Activated naive CD4-positive, alpha-beta T cell (primary cell): ENCODE results near the gene DMXL2.
"Not testable (repeated sequence)": the region's sequence is repeated elsewhere in the genome, so short reads cannot be mapped to it uniquely, and the experiment has no call there.

Experiments used
- DNase-seq, 4 experiments: peaks; one replicate each; lab custom pipeline; 2025; lab: John Stamatoyannopoulos, UW

Gene DMXL2

DNA sequence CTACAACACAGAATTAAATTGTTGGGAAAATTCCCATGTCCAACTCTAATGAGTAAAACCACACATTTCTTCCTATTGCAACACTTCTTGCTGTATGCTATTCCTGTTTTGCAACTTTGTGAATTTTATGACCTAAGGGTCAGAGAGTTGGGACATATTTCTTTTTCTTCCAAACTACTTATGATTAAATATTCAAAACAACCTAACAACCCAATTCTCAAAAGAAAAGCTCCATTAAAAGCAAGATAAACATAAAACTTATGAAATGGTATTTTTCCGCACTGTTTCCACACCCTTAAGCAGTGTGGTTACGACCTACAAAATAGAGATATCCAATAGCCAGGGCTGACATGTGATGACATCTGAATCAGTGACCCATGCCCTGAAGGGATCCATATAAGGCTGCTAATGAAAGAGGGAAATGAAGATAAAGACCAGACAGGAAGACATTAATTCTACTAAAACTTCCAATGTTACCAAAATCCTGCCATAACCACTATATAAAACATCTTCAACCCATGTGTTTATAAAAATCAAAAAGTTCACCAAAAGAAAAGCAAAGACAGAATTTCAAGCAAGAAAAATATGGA lies 45.6 kb downstream of the DMXL2 start:
- DNase-seq = no peak

DNA sequence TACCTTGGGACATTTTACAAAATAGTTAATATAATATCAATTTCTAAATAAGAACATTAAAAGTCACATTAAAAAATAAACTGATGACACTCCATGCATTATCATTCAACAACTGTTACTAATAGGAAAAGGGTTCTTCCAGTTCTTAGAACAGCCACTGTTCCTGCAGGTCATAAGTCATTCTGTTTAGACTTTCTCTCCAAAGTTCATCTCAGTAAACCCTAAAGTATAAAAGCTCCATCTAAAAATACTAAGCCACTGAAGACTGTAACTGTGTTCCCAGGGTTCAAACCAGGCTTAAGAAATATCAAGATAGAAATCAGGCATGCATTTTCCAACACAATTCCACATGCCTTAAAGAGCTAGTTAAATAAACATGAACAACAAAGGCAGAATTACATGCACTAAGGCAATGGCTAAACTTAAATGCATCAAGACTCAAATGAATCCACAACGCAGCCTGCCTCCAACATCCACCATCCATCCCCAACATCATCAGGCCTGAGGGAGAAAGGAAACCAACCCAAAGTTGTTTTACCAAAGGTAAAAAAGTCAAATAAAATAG lies 46.2 kb downstream of the DMXL2 start:
- no peak for DNase-seq

DNA sequence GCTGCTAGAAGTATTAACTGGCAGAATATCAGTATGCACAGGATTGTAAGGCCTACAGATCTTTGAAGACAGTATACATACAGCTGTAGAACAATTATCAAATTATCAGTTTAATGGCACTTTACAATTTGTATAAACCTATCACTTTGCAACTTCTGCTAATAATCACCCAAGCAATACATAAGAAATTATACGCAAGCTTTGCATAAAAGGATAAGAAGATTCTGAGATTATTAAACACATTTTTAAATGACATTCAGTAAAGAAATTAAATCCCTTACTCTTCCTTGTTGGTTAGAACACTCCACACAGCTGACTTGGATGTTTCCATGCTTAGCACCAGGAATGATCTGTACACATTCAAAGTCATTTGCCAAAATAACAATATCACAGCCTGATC lies 46.8 kb downstream of the DMXL2 start:
- DNase-seq = no peak

DNA sequence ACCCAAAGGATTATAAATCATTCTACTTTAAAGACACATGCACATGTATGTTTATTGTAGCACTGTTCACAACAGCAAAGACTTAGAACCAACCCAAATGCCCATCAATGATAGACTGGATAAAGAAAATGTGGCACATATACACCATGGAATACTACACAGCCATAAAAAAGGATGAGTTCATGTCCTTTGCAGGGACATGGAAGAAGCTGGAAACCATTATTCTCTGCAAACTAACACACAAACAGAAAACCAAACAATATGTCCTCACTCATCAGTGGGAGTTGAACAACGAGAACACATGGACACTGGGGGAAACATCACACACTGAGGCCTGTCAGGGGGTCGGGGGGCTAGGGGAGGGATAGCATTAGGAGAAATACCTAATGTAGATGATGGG lies 49.2 kb downstream of the DMXL2 start:
- DNase-seq = not testable (repeated sequence)

DNA sequence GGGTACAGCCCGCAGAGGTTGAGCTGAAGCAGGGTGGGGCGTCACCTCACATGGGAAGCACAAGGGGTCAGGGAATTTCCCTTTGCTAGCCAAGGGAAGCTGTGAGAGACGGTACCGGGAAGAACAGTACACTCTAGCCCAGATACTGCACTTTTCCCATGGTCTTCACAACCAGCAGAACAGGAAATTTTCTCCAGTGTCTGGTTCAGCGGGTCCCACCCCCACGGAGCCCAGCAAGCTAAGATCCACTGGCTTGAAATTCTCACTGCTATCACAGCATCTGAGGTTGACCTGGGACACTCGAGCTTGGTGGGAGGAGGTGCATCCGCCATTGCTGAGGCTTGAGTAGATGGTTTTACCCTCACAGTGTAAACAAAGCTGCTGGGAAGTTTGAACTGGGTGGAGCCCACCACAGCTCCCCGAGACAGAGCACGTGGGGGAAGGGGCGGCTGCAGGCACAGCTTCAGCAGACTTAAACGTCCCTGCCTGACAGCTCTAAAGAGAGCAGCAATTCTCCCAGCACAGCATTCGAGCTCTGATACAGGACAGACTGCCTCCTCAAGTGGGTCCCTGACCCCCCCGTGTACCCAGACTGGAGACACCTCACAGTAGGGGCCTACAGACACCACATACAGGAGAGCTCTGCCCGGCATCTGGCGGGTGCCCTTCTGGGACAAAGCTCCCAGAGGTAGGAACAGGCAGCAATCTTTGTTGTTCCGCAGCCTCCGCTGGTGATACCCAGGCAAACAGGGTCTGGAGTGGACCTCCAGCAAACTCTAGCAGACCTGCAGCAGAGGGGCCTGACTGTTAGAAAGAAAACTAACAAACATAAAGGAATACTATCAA lies 53.4 kb downstream of the DMXL2 start:
- DNase-seq = not testable (repeated sequence)

DNA sequence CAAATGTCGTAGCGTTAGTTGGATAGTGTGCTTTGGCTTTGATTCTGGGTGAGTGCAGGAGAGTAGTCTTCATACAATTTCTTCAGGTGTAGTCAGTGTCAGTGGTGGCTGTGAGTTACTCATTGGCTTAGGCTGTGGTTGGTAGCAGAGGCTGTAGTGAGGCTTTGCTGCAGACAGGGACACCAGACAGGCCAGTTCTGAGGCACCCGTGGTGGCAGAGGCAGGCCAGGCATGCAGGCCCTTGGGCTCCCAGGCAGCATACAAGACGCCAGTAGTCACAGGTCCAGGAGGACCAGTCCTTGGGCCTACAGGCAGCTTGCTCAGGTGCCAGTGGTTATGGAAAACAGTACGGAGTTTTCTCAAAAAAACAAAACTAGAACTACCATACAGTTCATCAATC lies 61.3 kb downstream of the DMXL2 start:
- DNase-seq = no peak

DNA sequence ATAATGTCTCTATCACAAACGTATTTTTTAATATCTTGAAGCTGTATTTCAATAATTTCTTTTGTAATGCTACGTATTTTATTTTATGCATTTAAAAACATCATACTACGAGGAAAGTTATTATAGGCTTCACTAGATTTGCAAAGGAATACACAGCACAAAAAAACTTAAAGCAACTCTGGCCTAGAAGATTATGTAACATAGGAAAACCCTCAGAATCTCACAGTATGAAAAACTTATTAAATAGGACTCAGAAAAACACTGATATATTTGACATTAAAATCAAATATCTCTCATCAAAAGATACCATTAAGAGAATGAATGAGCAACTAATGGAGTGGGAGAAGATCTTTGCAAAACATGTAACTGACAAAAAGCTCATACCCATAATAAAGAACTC lies 63.7 kb downstream of the DMXL2 start:
- DNase-seq = no peak

DNA sequence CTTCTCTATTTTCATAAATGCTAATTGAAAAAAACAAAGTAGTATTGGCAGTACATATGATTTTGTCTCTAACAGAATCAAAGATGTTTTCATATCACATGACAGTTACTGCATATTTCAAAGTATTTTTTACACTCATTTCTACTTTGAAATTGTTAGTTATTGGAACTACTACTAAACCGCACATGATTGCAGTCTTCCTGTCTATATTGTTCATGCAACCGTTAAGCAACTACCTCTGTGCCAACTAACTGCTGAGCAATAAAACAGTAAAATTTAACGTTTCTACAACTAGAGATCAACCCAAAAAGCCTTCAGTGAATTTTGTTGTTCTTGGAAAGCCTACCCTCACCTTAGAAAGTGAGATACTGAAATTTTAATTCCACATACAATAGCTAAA lies 64.2 kb downstream of the DMXL2 start:
- DNase-seq = no peak

DNA sequence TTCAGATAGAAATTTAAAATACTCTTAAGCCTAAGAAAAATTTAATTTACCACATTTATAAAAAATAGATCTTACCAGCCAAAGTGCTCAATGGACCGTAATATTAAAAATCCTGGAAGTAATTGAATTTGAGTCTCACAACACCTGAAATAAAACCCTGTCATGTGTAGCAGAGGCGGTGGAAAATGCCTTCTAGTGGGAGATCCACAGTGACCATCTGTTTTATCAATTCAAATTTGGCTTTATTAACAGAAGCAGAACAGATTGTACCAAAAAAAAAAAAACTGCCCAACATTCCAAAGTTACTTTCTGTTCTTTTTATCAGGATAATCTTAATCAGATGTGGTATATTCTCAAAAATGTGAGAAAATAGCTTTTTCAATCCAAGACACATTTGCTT lies 71.7 kb downstream of the DMXL2 start:
- DNase-seq = no peak

DNA sequence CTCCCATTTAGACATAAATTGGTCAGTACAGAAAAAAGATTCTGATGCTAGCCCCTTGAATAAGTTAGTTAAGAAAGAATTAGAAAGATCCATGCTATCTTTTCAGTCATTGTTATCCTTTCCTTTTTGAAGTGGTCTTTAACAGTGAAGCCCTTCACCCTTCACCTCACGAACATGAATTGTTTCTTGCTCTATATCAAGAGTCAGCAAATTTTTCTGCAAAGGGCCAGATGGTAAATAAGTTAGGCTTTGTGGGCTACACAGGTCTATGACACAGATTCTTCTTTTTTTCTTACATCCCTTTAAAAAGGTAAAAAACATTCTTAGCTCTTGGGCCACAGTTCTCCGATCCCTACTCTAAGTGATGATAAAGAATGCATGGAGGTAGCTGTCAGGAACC lies 74.9 kb downstream of the DMXL2 start:
- DNase-seq = no peak

DNA sequence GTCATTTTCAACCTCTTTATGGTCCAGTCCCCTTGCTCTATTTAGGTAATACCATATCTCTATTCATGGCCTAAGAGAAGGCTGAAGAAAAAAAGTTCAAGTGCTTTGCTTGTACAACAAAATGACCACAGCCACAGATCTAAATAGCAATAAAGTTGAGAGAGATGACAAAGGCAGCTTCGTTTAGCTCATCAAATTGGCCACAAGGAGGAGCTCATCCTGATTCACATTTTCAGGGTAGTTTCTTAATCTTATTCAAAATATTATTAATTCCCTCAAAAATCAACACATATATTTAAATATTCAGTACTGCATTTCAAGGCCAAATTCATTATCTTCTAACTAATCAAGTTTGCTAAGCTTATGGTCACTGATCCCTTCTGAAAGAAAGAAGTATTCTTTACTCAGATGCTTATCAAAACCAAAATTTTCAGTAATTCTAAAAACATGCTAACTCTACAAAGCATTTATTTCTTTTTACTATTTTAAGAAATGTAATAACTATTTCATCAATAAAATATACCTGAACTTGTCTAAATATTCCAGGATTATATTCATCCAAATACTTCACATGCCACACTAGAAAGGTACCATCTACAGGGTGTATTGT lies 85.5 kb downstream of the DMXL2 start:
- DNase-seq = no peak

DNA sequence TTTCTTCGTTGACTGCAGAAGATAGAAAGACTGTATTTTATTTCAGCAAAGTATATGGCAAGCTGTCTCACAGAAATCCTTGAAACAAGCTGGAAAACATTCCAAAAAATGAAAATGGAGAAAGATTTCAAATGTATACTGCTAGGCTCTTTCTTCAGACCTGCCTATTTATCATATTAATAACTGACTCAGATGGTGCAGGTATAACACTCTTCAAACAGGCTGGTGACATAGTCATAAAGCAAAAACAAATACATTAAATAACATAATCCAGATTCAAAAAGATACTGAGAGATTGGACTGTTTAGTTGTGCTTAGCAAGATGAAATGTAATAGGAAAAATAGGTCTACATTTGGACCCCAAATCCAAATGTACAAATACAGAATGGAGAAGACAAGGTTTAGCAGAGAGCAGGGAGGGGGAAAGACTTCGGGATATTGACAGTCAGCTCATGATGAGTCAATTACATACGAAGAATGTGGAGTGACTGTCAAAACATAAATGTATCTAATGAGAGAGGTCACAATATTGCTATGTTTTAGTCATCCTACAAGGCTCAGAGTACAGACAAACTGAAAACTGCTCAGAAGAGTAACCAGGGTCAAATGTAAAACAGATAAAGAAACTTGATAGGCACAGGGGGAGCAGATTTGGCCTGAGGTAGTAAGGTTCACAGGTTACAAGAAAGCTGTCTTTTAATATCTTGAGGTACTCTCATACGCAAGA lies 88.7 kb downstream of the DMXL2 start:
- no peak for DNase-seq

DNA sequence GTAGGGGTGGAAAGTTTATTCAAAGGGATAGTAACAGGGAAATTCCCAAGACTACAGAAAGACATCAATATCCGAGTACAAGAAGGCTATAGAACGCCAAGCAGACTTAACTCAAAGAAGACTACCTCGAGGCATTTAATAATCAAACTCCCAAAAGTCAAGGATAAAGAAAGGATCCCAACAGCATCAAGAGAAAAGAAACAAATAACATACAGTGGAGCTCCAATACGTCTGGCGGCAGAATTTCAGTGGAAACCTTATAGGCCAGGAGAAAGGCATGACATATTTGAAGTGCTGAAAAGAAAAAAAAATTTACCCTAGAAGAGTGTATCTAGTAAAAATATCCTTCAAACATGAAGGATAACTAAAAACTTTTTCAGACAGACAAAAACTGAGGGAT lies 95.6 kb downstream of the DMXL2 start:
- no peak for DNase-seq

DNA sequence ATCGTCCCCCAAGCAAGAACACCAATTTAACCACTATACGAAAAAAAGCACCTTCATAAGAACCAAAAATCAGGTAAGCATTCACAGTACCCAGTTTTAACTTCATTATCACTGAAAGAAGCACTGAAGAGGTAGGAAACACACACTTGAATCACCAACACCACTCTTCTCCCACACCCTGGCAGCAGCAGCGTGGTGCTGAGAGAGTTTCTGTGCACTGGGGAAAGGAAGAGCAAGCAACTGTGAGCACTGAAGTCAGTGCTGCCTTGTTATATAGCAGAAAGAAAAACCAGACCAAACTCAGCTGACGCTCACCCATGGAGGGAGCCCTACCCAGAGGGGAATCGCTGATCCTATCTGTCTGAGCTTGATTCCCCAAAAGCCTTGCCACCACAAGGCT lies 98.2 kb downstream of the DMXL2 start:
- no peak for DNase-seq

DNA sequence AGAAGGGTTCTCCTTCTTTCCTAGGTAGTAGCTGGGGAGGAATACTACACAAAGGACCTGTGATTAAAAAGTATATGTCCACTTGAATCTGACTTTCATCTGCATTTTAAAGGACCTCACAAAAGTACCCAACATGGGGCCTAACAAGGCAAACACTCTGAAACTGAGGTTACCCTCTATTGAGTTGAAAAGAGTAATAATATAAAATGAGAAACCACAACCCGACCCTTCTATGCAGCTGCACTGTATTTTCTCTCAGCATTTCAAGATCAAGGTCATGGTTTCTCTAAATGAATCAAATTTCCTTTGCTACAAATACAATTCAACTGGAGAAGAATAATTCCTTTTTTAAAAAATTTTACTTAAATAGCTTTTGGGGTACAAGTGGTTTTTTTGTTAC lies 106.3 kb downstream of the DMXL2 start:
- DNase-seq = no peak

DNA sequence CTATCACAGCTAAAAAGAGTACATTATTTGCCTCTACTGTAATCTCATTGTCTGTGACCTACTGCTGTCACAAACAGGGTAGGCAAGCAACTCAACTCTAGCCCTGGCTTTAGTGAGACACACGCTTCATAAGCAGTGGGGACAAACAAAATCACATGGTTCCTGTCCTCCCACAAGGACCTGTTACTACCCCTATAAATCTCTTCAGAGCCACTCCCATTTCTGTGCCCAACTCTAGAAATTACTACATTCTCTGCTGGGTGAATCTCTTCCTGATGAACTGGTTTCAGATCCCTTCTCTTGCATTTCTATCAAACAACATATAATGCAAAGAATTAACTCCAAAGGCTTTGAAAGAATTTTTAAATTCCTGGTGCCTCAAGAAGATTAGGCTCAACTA lies 117.3 kb downstream of the DMXL2 start:
- no peak for DNase-seq

DNA sequence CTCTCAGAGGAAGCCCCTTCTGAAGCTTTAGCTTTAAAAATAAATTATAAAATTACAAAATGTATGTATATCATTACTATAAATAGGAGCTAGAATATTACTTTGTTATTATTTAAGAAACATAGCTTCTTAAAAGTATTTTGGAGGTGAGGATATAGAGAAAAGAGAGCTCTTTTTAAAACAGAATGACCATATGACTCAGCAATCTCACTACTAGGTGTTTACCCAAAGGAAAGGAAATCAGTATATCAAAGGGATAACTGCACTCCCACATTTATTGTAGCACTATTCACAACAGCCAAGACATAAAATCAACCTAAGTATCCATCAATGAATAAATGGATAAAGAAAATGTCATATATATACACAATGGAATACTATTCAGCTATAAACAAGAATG lies 119.6 kb downstream of the DMXL2 start:
- no peak for DNase-seq

DNA sequence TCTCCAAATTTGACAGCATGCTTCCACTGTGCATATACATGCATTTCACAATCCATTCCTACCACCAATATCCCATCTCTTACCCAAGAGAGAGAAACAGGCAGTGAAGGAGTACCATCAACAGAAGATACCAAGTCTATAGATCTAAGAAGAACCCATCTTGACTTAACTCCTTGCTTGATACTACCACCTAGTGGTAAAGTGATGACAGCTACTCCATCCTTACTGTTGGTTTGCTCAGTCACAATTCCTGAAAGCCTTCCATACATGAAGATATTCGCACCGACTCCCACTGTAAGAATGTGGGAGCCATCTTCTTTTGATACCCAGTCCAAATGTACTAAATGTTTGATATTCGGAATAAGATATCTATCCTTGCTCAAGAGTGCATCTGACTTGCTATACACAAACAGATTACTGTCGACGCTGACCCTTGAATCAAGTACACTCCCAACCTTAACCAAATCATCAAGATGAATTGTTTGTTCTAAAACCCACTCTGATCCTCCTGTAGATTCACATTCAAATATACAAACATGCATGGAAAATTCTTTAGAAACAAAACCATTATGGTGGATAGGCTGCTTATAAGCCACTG lies 123.1 kb downstream of the DMXL2 start:
- no peak for DNase-seq

DNA sequence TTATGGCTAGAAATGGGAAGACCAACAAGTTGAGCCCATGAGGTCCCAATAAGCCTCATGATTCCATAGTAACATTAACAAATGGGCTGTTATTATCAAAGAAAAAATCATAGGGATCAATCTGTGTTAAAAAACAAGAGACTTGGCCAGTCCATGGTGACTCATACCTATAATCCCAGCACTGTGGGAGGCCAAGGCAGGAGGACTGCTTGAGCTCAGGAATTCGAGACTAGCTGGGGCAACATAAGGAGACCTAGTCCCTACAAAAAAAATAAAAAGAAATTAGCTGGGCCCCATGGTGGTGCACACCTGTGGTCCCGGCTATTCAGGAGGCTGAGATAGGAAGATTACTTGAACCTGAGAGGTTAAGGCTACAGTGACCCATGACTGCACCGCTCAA lies 124.8 kb downstream of the DMXL2 start:
- DNase-seq = no peak

DNA sequence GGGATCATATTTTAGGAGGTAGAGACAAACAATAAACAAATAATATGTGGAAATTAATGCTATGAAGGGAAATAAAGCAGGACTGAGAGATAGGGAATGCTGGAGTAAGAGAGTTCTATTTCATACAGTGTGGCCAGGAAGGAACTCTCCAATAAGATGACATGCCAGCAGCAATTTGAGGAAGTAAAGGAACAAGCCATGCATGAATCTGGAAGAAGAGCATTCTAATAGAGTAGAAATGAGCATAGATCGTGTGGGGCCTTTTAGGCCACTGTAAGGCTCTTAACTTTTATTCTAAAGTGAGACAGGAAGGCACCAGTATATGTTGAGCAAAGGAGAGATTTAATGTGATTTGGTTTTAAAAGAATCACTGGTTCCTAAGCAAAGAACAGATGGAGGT lies 126.3 kb downstream of the DMXL2 start:
- no peak for DNase-seq

DNA sequence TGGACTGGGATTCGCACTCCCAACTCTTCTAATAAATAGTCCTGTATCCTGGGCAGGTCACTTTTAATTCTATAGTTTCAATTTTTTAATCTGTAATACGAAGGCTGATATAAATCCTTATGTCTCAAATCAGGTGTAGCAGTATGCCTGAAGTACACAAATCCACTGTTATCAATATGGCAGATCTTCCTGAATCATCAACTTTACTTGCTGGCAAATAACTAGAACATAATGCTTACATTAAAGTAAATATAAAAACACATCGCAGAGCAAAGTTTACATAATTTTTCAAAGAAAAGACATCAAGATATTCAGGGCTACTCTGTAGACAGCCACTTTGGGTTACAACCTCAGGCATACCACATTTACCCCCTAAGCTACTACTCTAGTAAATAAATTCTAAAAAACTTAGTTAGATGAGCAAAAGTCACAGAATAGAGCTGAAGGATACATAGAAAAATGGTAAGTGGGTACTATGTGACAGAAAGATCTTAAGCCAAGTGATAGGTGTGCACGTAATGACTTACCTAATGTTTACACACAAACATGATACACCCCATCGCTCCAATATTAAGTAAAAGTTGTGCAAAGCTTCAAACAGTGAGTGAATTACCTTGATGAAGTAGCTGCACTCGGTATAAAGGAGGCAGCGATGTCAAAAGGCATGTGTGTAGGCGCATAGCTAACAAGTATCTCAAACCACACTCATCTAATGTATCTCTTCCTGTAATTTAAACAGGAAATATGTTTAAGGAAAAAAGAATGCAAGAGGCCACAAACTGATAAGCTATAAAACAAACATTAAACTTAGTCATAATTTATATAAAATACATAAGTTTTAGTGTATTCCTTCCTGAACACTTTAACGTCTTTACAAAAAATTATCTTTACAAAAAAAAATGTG lies 127.9 kb downstream of the DMXL2 start:
- no peak for DNase-seq
